Measurements from ENCODE around the gene WDR12. TPM values are rescaled to one million over a fixed set of nuclear protein-coding genes. Genes with fewer than 3 reads are reported as not detected.
"Not testable (repeated sequence)": the region's sequence is repeated elsewhere in the genome, so short reads cannot be mapped to it uniquely, and the experiment has no call there.

The WDR12 gene
- total RNA-seq, result 100 to 1,000 TPM; 172 to 219 (median 211) TPM

GRCh38 chr2:202911512-202912341 is at the start of gene WDR12, which contains the start of gene CARF:
TSS of gene WDR12 (minus strand) at chr2:202911673. CDS start at chr2:202911476, 197 bp downstream.
TSS of gene CARF (plus strand) at chr2:202912275. CDS start at chr2:202941903, 29,628 bp downstream.
- H3K27me3 Mint-ChIP-seq (ENCODE audit: low read depth), result no peaks in the 10 kb centered on the region
- peak within 1 kb of the TSS; percentile 98 for H3K4me3 Mint-ChIP-seq
- DNase-seq (peak; percentile 84), ATAC-seq (peak; percentile 85 to 88)
- H3K4me1 Mint-ChIP-seq (ENCODE audit: low read depth), result peaks cover 30% of the 10 kb centered on the region
- H3K36me3 Mint-ChIP-seq (ENCODE audit: insufficient read depth), result peaks cover 4% of the 10 kb centered on the region
- no peaks in the 10 kb centered on the region for H3K9me3 Mint-ChIP-seq

- Mint-ChIP-seq H3K4me1 (ENCODE audit: low read depth) (no peaks in the 10 kb centered on the region), H3K9me3 (no peaks in the 10 kb centered on the region), H3K36me3 (ENCODE audit: insufficient read depth) (peaks cover 14% of the 10 kb centered on the region), H3K4me3 (no peak overlapping the region), H3K27me3 (ENCODE audit: low read depth) (no peaks in the 10 kb centered on the region)
- ATAC-seq (no peak), DNase-seq (no peak)
These were observed 49.1 kb upstream of the WDR12 start for GRCh38 chr2:202960524-202960923.

- no peak overlapping the region for H3K4me3 Mint-ChIP-seq
- no peaks in the 10 kb centered on the region for H3K4me1 Mint-ChIP-seq (ENCODE audit: low read depth)
- no peak for DNase-seq
- peaks cover 18% of the 10 kb centered on the region for H3K9me3 Mint-ChIP-seq
- H3K27me3 Mint-ChIP-seq (ENCODE audit: low read depth), result no peaks in the 10 kb centered on the region
- H3K36me3 Mint-ChIP-seq (ENCODE audit: insufficient read depth), result peaks cover 34% of the 10 kb centered on the region
- ATAC-seq, result no peak
These were observed 39.1 kb upstream of the WDR12 start for GRCh38 chr2:202950592-202950991.

DNA sequence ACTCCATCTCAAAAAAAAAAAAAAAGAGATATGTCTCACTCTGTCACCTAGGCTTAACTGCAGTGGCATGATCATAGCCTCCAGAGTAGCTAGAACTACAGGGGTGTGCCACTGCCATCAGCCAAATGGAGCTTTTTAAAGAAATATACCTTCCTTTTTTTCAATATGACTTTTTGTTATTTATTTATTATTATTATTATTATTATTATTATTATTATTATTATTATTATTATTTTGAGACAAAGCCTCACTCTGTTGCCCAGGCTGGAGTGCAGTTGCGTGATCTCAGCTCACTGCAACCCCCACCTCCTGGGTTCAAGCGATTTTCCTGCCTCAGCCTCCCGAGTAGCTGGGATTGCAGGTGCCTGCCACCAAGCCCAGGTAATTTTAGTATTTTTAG is 37.9 kb upstream of the WDR12 start:
- Mint-ChIP-seq H3K9me3 (peaks cover 27% of the 10 kb centered on the region), H3K36me3 (ENCODE audit: insufficient read depth) (peaks cover 41% of the 10 kb centered on the region)
- not testable (repeated sequence) for DNase-seq; H3K4me3 Mint-ChIP-seq; H3K27me3 Mint-ChIP-seq (ENCODE audit: low read depth); H3K4me1 Mint-ChIP-seq (ENCODE audit: low read depth); ATAC-seq

- no peak overlapping the region for H3K4me3 Mint-ChIP-seq
- ATAC-seq (no peak), DNase-seq (no peak)
- no peaks in the 10 kb centered on the region for H3K27me3 Mint-ChIP-seq (ENCODE audit: low read depth)
- peaks cover 41% of the 10 kb centered on the region for H3K36me3 Mint-ChIP-seq (ENCODE audit: insufficient read depth)
- H3K4me1 Mint-ChIP-seq (ENCODE audit: low read depth), result no peaks in the 10 kb centered on the region
- peaks cover 27% of the 10 kb centered on the region for H3K9me3 Mint-ChIP-seq
These were observed 34.0 kb upstream of the WDR12 start for GRCh38 chr2:202945497-202945896.

DNA sequence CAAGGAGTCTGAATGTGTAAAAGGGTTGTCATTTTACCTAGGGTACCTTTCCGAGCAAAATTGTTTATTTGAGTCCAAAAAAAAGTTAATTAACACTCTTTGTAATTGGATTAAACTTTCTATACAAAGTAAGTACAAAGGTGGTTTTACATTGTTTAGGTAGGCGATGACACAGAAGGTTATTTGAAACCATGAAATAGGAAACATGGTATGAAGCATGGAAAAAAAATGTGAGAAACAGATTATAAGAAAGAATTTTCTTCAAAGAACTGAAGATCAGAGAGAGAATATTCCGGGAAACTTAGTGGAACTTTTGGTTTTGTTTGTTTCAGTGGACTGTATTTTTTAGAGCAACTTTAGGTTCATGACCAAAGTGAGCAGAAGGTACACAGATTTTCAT is 33.3 kb upstream of the WDR12 start:
- H3K27me3 Mint-ChIP-seq (ENCODE audit: low read depth), result no peaks in the 10 kb centered on the region
- H3K4me3 Mint-ChIP-seq, result no peak overlapping the region
- no peak for ATAC-seq
- no peak for DNase-seq
- peaks cover 27% of the 10 kb centered on the region for H3K9me3 Mint-ChIP-seq
- H3K36me3 Mint-ChIP-seq (ENCODE audit: insufficient read depth), result peaks cover 44% of the 10 kb centered on the region
- no peaks in the 10 kb centered on the region for H3K4me1 Mint-ChIP-seq (ENCODE audit: low read depth)

GRCh38 chr2:202944408-202944807 is 32.9 kb upstream of the WDR12 start:
- Mint-ChIP-seq H3K9me3 (peaks cover 27% of the 10 kb centered on the region), H3K36me3 (ENCODE audit: insufficient read depth) (peaks cover 44% of the 10 kb centered on the region), H3K27me3 (ENCODE audit: low read depth) (no peaks in the 10 kb centered on the region), H3K4me1 (ENCODE audit: low read depth) (no peaks in the 10 kb centered on the region), H3K4me3 (no peak overlapping the region)
- ATAC-seq, result no peak
- no peak for DNase-seq

- DNase-seq (no peak), ATAC-seq (no peak)
- H3K9me3 Mint-ChIP-seq, result peaks cover 10% of the 10 kb centered on the region
- H3K27me3 Mint-ChIP-seq (ENCODE audit: low read depth), result no peaks in the 10 kb centered on the region
- H3K4me1 Mint-ChIP-seq (ENCODE audit: low read depth), result no peaks in the 10 kb centered on the region
- no peak overlapping the region for H3K4me3 Mint-ChIP-seq
- H3K36me3 Mint-ChIP-seq (ENCODE audit: insufficient read depth), result peaks cover 39% of the 10 kb centered on the region
These were observed 30.3 kb upstream of the WDR12 start for GRCh38 chr2:202941771-202942170.

DNA sequence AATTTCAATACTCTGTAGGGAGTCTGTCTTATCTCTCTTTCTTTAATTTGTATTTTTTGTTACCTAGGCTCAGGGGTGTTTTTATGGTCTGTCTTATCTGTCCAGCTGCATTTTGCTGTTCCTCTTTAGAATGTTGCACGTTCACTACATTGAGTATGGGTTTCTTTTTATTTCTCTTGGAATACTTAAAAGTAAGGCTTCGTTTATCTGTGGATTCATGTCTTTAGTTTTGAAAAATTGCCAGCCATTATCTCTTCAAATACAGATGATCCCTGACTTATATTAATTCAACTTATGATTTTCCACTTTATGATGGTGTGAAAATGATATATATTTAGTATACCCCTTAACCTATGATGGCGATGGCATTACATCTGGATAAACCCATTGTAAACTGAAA is 27.5 kb upstream of the WDR12 start:
- Mint-ChIP-seq H3K4me3 (no peak overlapping the region), H3K4me1 (ENCODE audit: low read depth) (no peaks in the 10 kb centered on the region), H3K9me3 (no peaks in the 10 kb centered on the region), H3K36me3 (ENCODE audit: insufficient read depth) (peaks cover 20% of the 10 kb centered on the region), H3K27me3 (ENCODE audit: low read depth) (no peaks in the 10 kb centered on the region)
- DNase-seq (no peak), ATAC-seq (no peak)

- Mint-ChIP-seq H3K9me3 (no peaks in the 10 kb centered on the region), H3K36me3 (ENCODE audit: insufficient read depth) (peaks cover 28% of the 10 kb centered on the region), H3K27me3 (ENCODE audit: low read depth) (no peaks in the 10 kb centered on the region), H3K4me1 (ENCODE audit: low read depth) (no peaks in the 10 kb centered on the region), H3K4me3 (no peak overlapping the region)
- DNase-seq, result no peak
- no peak for ATAC-seq
These were observed 23.0 kb upstream of the WDR12 start for GRCh38 chr2:202934456-202934855.

GRCh38 chr2:202933958-202934357 is 22.5 kb upstream of the WDR12 start:
- Mint-ChIP-seq H3K4me1 (ENCODE audit: low read depth) (no peaks in the 10 kb centered on the region), H3K9me3 (no peaks in the 10 kb centered on the region), H3K36me3 (ENCODE audit: insufficient read depth) (peaks cover 32% of the 10 kb centered on the region), H3K27me3 (ENCODE audit: low read depth) (no peaks in the 10 kb centered on the region), H3K4me3 (no peak overlapping the region)
- DNase-seq (no peak), ATAC-seq (no peak)

DNA sequence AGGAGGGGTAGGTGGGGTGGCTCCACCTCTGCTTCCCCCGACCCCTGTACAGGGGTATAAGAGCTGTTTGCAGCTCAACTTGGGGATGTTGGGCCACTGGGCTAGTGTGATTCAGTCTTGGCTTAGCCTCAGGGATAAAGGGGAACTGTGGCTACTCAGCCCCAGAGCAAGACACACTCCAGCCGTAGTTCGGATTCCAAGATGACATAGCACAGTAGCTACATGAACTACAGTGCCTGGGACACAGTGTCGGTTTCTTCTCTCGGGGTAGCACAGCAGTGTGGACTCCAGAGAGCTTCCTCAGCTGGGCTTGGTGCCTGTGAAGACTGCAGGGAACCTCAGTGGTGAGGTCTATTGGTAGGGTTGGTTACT is 21.7 kb upstream of the WDR12 start:
- ATAC-seq, result no peak
- Mint-ChIP-seq H3K9me3 (no peaks in the 10 kb centered on the region), H3K27me3 (ENCODE audit: low read depth) (no peaks in the 10 kb centered on the region), H3K4me3 (no peak overlapping the region), H3K36me3 (ENCODE audit: insufficient read depth) (peaks cover 29% of the 10 kb centered on the region), H3K4me1 (ENCODE audit: low read depth) (no peaks in the 10 kb centered on the region)
- DNase-seq, result no peak

GRCh38 chr2:202932425-202933138 is 21.1 kb upstream of the WDR12 start:
- no peak for ATAC-seq
- no peaks in the 10 kb centered on the region for H3K4me1 Mint-ChIP-seq (ENCODE audit: low read depth)
- no peaks in the 10 kb centered on the region for H3K9me3 Mint-ChIP-seq

DNA sequence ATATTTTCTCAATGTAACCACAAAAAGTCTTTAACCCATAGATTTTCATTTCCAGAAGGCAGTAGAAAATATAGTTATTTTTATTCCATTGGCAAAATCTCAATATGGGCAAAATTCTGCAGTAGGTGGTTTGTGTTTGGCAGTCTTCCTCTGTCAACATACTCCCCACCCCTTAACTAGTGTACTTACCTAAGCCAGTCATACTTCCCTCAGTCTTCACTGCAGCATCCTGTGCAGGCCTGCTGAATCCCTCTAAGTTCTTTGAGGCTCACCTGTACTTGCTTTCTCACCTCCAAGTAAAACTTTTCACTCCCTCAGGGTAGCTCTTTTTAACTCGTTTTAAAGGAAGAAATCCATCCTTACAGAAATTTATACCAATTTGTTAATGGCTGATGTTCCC is 7.4 kb upstream of the WDR12 start:
- no peak overlapping the region for H3K4me3 Mint-ChIP-seq
- H3K4me1 Mint-ChIP-seq (ENCODE audit: low read depth), result no peaks in the 10 kb centered on the region
- no peaks in the 10 kb centered on the region for H3K27me3 Mint-ChIP-seq (ENCODE audit: low read depth)
- no peaks in the 10 kb centered on the region for H3K9me3 Mint-ChIP-seq
- H3K36me3 Mint-ChIP-seq (ENCODE audit: insufficient read depth), result peaks cover 11% of the 10 kb centered on the region
- ATAC-seq (no peak), DNase-seq (no peak)

More at GRCh38 chr2:202932425-202933138, 21.1 kb upstream of the WDR12 start:
- Mint-ChIP-seq H3K36me3 (ENCODE audit: insufficient read depth) (peaks cover 31% of the 10 kb centered on the region), H3K27me3 (ENCODE audit: low read depth) (no peaks in the 10 kb centered on the region), H3K4me3 (no peak overlapping the region)
- DNase-seq, result no peak

Data from activated T-cell treated with anti-CD3 and anti-CD28 coated beads, Interleukin-2, amount 50 U/mL, for 4 hours (primary cell).